ENCODE measurements around the gene CALR3. TPM values are rescaled to one million over a fixed set of nuclear protein-coding genes. Genes with fewer than 3 reads are reported as not detected.
"Not testable (repeated sequence)": the region's sequence is repeated elsewhere in the genome, so short reads cannot be mapped to it uniquely, and the experiment has no call there.

The CALR3 gene
- total RNA-seq, 3 donors from 2014 or later: not detected

- Histone ChIP-seq H3K4me3 (no peak overlapping the region), H3K9me3 (no peaks in the 10 kb centered on the region), H3K36me3 (ENCODE audit: low read depth) (no peaks in the 10 kb centered on the region), H3K4me1 (ENCODE audit: low read depth) (peaks cover 26% of the 10 kb centered on the region)
- DNase-seq: no peak
- intact Hi-C loops (cut with DNase I, micrococcal nuclease): no loop called here
- TF ChIP-seq CTCF (IDR thresholded peaks at IDR 0.05): no peak
- no peak for ATAC-seq
Observed at GRCh38 chr19:16455489-16455888, 40.5 kb downstream of the CALR3 start.

- H3K9me3 ChIP-seq: no peaks in the 10 kb centered on the region
- DNase-seq: no peak
- no peaks in the 10 kb centered on the region for H3K36me3 ChIP-seq (ENCODE audit: low read depth)
- peaks cover 22% of the 10 kb centered on the region for H3K4me1 ChIP-seq (ENCODE audit: low read depth)
- intact Hi-C loops (cut with DNase I, micrococcal nuclease): no loop called here
- ATAC-seq: no peak
- no peak overlapping the region for H3K4me3 ChIP-seq
- no peak for TF ChIP-seq CTCF (IDR thresholded peaks at IDR 0.05)
Observed at GRCh38 chr19:16454351-16454918, 41.5 kb downstream of the CALR3 start.

- intact Hi-C loops (cut with DNase I, micrococcal nuclease): no loop called here
- ATAC-seq: no peak
- no peaks in the 10 kb centered on the region for H3K9me3 ChIP-seq
- peaks cover 5% of the 10 kb centered on the region for H3K4me1 ChIP-seq (ENCODE audit: low read depth)
- H3K4me3 ChIP-seq: no peak overlapping the region
- H3K36me3 ChIP-seq (ENCODE audit: low read depth): no peaks in the 10 kb centered on the region
- no peak for DNase-seq
- TF ChIP-seq CTCF (IDR thresholded peaks at IDR 0.05): no peak
Observed at GRCh38 chr19:16452325-16452724, 43.6 kb downstream of the CALR3 start.

GRCh38 chr19:16449330-16449961 is 46.5 kb downstream of the CALR3 start:
- ATAC-seq: peak; percentile 52

GRCh38 chr19:16448872-16449271 is 47.1 kb downstream of the CALR3 start:
- H3K36me3 ChIP-seq (ENCODE audit: low read depth); intact Hi-C loops (cut with DNase I, micrococcal nuclease); DNase-seq; H3K4me1 ChIP-seq (ENCODE audit: low read depth); H3K9me3 ChIP-seq; H3K4me3 ChIP-seq; ATAC-seq: not testable (repeated sequence)

More at GRCh38 chr19:16449330-16449961, 46.5 kb downstream of the CALR3 start:
- Histone ChIP-seq H3K4me1 (ENCODE audit: low read depth) (peaks cover 3% of the 10 kb centered on the region), H3K9me3 (no peaks in the 10 kb centered on the region), H3K4me3 (no peak overlapping the region), H3K36me3 (ENCODE audit: low read depth) (no peaks in the 10 kb centered on the region)
- DNase-seq: no peak
- intact Hi-C loops (cut with DNase I, micrococcal nuclease): no loop called here
- TF ChIP-seq CTCF (IDR thresholded peaks at IDR 0.05): no peak

- Histone ChIP-seq H3K36me3 (ENCODE audit: low read depth) (no peaks in the 10 kb centered on the region), H3K4me3 (no peak overlapping the region), H3K9me3 (no peaks in the 10 kb centered on the region), H3K4me1 (ENCODE audit: low read depth) (peaks cover 23% of the 10 kb centered on the region)
- intact Hi-C loops (cut with DNase I, micrococcal nuclease): no loop called here
- ATAC-seq: peak; percentile 42
- DNase-seq: peak in 2 of 3 donors; percentile 55 to 79
- TF ChIP-seq CTCF (IDR thresholded peaks at IDR 0.05): no peak
Observed at GRCh38 chr19:16446724-16447368, 49.1 kb downstream of the CALR3 start.

Measured in mucosa of descending colon (tissue), 3 donors.